AG04450 (cell line): ENCODE results near the gene FGD6. TPM values are rescaled to one million over a fixed set of nuclear protein-coding genes. Genes with fewer than 3 reads are reported as not detected.

Experiments
- CTCF ChIA-PET: fragments of 300-600, 350-600 bp; formaldehyde crosslinking; extraction: SDS; loops from one replicate; lab custom pipeline; 2022; ENCODE audit warnings: antibody characterized with exemption, inconsistent platforms; lab: Charles Lee
- POLR2A ChIA-PET: fragments of 350-600 bp; formaldehyde crosslinking; extraction: SDS; loops from one replicate; lab custom pipeline; 2021; ENCODE audit warnings: antibody characterized with exemption, inconsistent platforms; lab: Yijun Ruan, JAX
- DNase-seq: peaks from one replicate; pipeline ENCODE4 v3.0.0-alpha.2; 2011; ENCODE audit warnings: low read depth, low spot score
- H3K27ac ChIP-seq: one replicate; pipeline ENCODE4 v1.5.1; 2012; ENCODE audit warnings: low read depth, low read length, control low read depth
- H3K27me3 ChIP-seq: one replicate; pipeline ENCODE4 v1.6.0; 2012; ENCODE audit warnings: low read length; ENCODE audit not compliant: control insufficient read depth, insufficient read depth
- H3K4me3 ChIP-seq: 2 replicates; pipeline ENCODE4 v1.5.1; 2011; ENCODE audit warnings: mild to moderate bottlenecking, low read depth, low read length, control low read depth
- H3K9me3 ChIP-seq: 2 replicates; pipeline ENCODE4 v1.5.1; 2012; ENCODE audit warnings: low read length; ENCODE audit not compliant: control insufficient read depth, insufficient read depth
- polyA plus RNA-seq: library from polyadenylated mRNA; depleted of rRNA; stranded (reverse); fragments of >200 nt; gene quantifications from 2 replicates; pipeline ENCODE4 v1.2.3, GENCODE V29; 2011
- TF ChIP-seq, protein P1 (sequence below): IDR thresholded peaks from 2 replicates; pipeline ENCODE4 v1.5.1; 2011; ENCODE audit warnings: low read depth, low read length, control low read depth, inconsistent platforms

FGD6 gene
- polyA plus RNA-seq, 1 experiment, result 10.2 TPM

DNA sequence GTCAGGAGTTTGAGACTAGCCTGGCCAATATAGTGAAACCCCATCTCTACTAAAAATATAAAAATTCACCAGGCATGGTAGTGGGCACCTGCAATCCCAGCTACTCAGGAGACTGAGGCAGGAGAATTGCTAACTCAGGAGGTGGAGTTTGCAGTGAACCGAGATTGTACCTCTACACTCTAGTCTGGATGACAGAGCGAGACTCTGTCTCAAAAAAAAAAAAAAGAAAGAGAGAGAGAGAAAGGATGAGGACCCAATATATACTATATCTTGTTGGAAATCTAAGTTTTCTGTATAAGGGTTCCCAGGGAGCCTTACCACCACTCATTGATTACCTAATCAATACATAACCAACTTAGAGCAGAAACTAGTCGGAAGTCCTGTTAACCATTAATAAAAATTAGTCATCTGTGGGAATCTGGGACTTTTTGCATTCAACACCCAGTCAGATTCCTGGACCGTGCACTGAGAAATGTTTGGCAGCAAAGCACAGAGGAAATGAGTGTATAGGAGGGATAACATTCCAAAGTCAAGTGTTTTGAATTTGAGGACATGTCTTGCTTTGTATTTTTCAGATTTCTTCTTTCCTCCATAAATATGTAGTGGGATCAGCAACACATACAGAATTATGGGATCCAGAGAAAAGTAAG is 99.0 kb downstream of the FGD6 start:
- peak; percentile 61 for DNase-seq
- Histone ChIP-seq H3K27ac (no peak overlapping the region), H3K4me3 (no peak overlapping the region), H3K27me3 (no peaks in the 10 kb centered on the region), H3K9me3 (no peaks in the 10 kb centered on the region)
- POLR2A ChIA-PET, result interaction anchor here (0.7 kb wide), 1 partner anchor 31 kb away, joined by 3 read pairs; no protein-coding TSS in a partner anchor
- TF ChIP-seq, protein P1, sequence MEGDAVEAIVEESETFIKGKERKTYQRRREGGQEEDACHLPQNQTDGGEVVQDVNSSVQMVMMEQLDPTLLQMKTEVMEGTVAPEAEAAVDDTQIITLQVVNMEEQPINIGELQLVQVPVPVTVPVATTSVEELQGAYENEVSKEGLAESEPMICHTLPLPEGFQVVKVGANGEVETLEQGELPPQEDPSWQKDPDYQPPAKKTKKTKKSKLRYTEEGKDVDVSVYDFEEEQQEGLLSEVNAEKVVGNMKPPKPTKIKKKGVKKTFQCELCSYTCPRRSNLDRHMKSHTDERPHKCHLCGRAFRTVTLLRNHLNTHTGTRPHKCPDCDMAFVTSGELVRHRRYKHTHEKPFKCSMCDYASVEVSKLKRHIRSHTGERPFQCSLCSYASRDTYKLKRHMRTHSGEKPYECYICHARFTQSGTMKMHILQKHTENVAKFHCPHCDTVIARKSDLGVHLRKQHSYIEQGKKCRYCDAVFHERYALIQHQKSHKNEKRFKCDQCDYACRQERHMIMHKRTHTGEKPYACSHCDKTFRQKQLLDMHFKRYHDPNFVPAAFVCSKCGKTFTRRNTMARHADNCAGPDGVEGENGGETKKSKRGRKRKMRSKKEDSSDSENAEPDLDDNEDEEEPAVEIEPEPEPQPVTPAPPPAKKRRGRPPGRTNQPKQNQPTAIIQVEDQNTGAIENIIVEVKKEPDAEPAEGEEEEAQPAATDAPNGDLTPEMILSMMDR, result no peak
- CTCF ChIA-PET, result interaction anchor here (1.3 to 2.9 kb wide), 5 partner anchors 47 to 218 kb away, joined by 3 to 29 read pairs (median 11); partner anchors contain the start of genes FGD6 and VEZT

- Histone ChIP-seq H3K27ac (no peak overlapping the region), H3K4me3 (no peak overlapping the region), H3K27me3 (no peaks in the 10 kb centered on the region), H3K9me3 (no peaks in the 10 kb centered on the region)
- TF ChIP-seq, protein P1, result peak; percentile 60
- DNase-seq, result peak; percentile 47
- ChIA-PET POLR2A (interaction anchor here (0.8 kb wide), 1 partner anchor 219 kb away, joined by 3 read pairs; no protein-coding TSS in a partner anchor), CTCF (interaction anchor here (0.7 to 2.9 kb wide), 24 partner anchors 19 to 687 kb away, joined by 3 to 29 read pairs (median 4); partner anchors contain the start of genes FGD6, NR2C1 and VEZT)
Observed at GRCh38 chr12:95117178-95117599, 100.1 kb downstream of the FGD6 start.

- H3K27me3 ChIP-seq, result no peaks in the 10 kb centered on the region
- H3K27ac ChIP-seq, result no peak overlapping the region
- no peaks in the 10 kb centered on the region for H3K9me3 ChIP-seq
- DNase-seq, result no peak
- CTCF ChIA-PET, result interaction anchor here (0.9 to 2.9 kb wide), 19 partner anchors 19 to 459 kb away, joined by 3 to 29 read pairs (median 5); partner anchors contain the start of genes FGD6, NR2C1 and VEZT
- no peak overlapping the region for H3K4me3 ChIP-seq
- TF ChIP-seq, protein P1, result no peak
- POLR2A ChIA-PET, result no interaction called here
Observed at GRCh38 chr12:95116773-95117172, 100.5 kb downstream of the FGD6 start.

DNA sequence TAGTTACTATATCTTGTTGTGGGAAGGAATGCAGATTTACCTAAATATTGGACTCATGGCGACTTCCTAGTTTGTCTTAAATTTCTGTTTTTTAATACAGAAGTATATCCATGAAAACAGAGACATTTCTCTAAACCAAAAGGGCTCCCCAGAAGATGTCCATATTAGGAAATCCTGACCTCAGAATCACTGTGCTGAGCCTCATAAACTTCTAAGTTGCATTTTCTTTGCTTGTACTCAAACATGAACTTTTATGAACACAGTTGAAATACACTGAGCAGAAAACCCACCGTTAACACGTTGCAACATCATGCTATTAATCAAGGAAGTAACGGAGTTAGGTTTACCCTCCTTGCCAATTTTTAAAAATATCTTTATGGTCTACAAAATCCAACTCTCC is 100.9 kb downstream of the FGD6 start:
- ChIA-PET POLR2A (no interaction called here), CTCF (interaction anchor here (1.2 to 2.9 kb wide), 14 partner anchors 18 to 459 kb away, joined by 3 to 29 read pairs (median 6); partner anchors contain the start of genes FGD6, NR2C1 and VEZT)
- no peak for DNase-seq
- Histone ChIP-seq H3K27ac (no peak overlapping the region), H3K27me3 (no peaks in the 10 kb centered on the region), H3K4me3 (no peak overlapping the region), H3K9me3 (no peaks in the 10 kb centered on the region)
- TF ChIP-seq, protein P1, result no peak

DNA sequence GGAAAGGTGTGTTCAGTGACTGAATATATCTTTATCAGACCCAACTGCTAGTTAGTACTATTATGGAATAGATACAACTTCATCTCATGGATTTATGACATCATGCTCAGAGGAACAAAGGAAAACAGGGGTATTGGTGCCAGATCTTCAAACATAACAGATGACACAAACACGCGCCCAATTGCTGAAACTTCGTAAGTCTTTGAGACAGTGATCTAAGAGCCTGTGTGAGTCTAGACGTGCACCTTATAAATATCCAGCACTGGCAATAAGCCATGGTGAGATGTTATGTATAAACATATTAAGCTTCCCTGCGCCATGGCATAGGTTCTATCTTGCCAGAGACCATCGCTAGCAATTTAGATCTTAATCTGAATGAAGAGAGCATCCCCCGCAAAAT is 101.6 kb downstream of the FGD6 start:
- TF ChIP-seq, protein P1, result no peak
- H3K27ac ChIP-seq, result no peak overlapping the region
- DNase-seq, result no peak
- H3K4me3 ChIP-seq, result no peak overlapping the region
- no peaks in the 10 kb centered on the region for H3K27me3 ChIP-seq
- CTCF ChIA-PET, result interaction anchor here (0.5 to 2.9 kb wide), 4 partner anchors 74 to 460 kb away, joined by 5 to 29 read pairs (median 12); partner anchors contain the start of genes FGD6 and VEZT
- POLR2A ChIA-PET, result no interaction called here
- H3K9me3 ChIP-seq, result no peaks in the 10 kb centered on the region
